HepG2 (cell line): Measurements from ENCODE around the gene FBXO30.

Experiments used
- CEBPZ ChIP-seq: IDR thresholded peaks from 2 replicates; pipeline ENCODE4 v1.6.1; 2012; ENCODE audit warnings: low read length, improper control_type of control experiment
- NBN ChIP-seq: fragments of 450-650 bp; conservative IDR thresholded peaks from 2 replicates; pipeline ENCODE4 v1.6.1; 2017
- RXRA ChIP-seq: sonication (generic); formaldehyde crosslinking; IDR thresholded peaks from 2 replicates; pipeline ENCODE4 v1.5.1; 2020; ENCODE audit warnings: missing genetic modification reagents

- TF ChIP-seq RXRA, result no peak
- no peak for TF ChIP-seq CEBPZ
- TF ChIP-seq NBN, result no peak
Measured at GRCh38 chr6:145772846-145773245, 41.7 kb downstream of the FBXO30 start.
